OCI-LY1 (cell line): ENCODE data around the gene HEXIM1.
"Not testable (repeated sequence)": the region's sequence is repeated elsewhere in the genome, so short reads cannot be mapped to it uniquely, and the experiment has no call there.

Experiments
- H2AFZ ChIP-seq: fragments of 200-600 bp; sonication (generic), shearing (Covaris generic); 2 replicates; pipeline ENCODE4 v1.6.0; 2014; ENCODE audit warnings: antibody characterized with exemption, mild to moderate bottlenecking, low read length
- H3F3A ChIP-seq: fragments of 200-600 bp; sonication (generic), shearing (Covaris generic); 2 replicates; pipeline ENCODE4 v1.6.0; 2014; ENCODE audit warnings: mild to moderate bottlenecking, antibody characterized with exemption, low read length, moderate library complexity; ENCODE audit not compliant: insufficient read depth
- H3K27ac ChIP-seq: fragments of 200-600 bp; sonication (generic); 2 replicates; pipeline ENCODE4 v1.5.1; 2014; ENCODE audit warnings: low read length, mixed run types, mild to moderate bottlenecking, low read depth; ENCODE audit not compliant: poor library complexity, severe bottlenecking
- H3K27me3 ChIP-seq: fragments of 200-600 bp; sonication (generic); 2 replicates; pipeline ENCODE4 v1.6.0; 2014; ENCODE audit warnings: antibody characterized with exemption, mild to moderate bottlenecking, low read length, moderate library complexity; ENCODE audit not compliant: insufficient read depth
- H3K36me3 ChIP-seq: fragments of 200-600 bp; sonication (generic); 2 replicates; pipeline ENCODE4 v1.6.1; 2014; ENCODE audit warnings: mild to moderate bottlenecking, antibody characterized with exemption, low read length, moderate library complexity, mixed read lengths; ENCODE audit not compliant: insufficient read depth
- H3K4me1 ChIP-seq: fragments of 200-600 bp; sonication (generic); 2 replicates; pipeline ENCODE4 v1.5.1; 2014; ENCODE audit warnings: mild to moderate bottlenecking, low read length, moderate library complexity; ENCODE audit not compliant: insufficient read depth, severe bottlenecking
- H3K4me2 ChIP-seq: fragments of 200-600 bp; sonication (generic), shearing (Covaris generic); 2 replicates; pipeline ENCODE4 v1.6.1; 2014; ENCODE audit warnings: low read length
- H3K4me3 ChIP-seq: fragments of 200-600 bp; sonication (generic); 2 replicates; pipeline ENCODE4 v1.5.1; 2014; ENCODE audit warnings: low read length, low read depth, mild to moderate bottlenecking, mixed read lengths; ENCODE audit not compliant: poor library complexity, severe bottlenecking
- H3K79me2 ChIP-seq: fragments of 200-600 bp; shearing (Covaris generic); 2 replicates; pipeline ENCODE4 v1.6.1; 2016; ENCODE audit warnings: mixed run types, low read length, mixed read lengths; ENCODE audit not compliant: insufficient read depth
- H3K9ac ChIP-seq: fragments of 200-600 bp; sonication (generic), shearing (Covaris generic); 2 replicates; pipeline ENCODE4 v1.6.1; 2014; ENCODE audit warnings: mild to moderate bottlenecking, low read length, mixed read lengths
- H3K9me2 ChIP-seq: fragments of 200-600 bp; sonication (generic), shearing (Covaris generic); 2 replicates; pipeline ENCODE4 v1.6.1; 2014; ENCODE audit warnings: low read depth, mild to moderate bottlenecking, low read length, mixed read lengths
- H3K9me3 ChIP-seq: fragments of 200-600 bp; shearing (Covaris generic); 2 replicates; pipeline ENCODE4 v1.6.1; 2014; ENCODE audit warnings: low read length, mixed read lengths
- H4K20me1 ChIP-seq: fragments of 200-600 bp; sonication (generic), shearing (Covaris generic); 2 replicates; pipeline ENCODE4 v1.6.0; 2016; ENCODE audit warnings: mild to moderate bottlenecking, low read length; ENCODE audit not compliant: insufficient read depth
- EZH2 ChIP-seq: fragments of 200-600 bp; sonication (generic), shearing (Covaris generic); IDR thresholded peaks from 2 replicates; pipeline ENCODE4 v1.8.0; 2017; ENCODE audit warnings: borderline replicate concordance, mixed run types, mild to moderate bottlenecking, antibody characterized with exemption, low read length, moderate library complexity, mixed read lengths
- TF ChIP-seq, protein P1 (sequence below): fragments of 200-600 bp; sonication (generic), shearing (Covaris generic); IDR thresholded peaks from 2 replicates; pipeline ENCODE4 v1.5.1; 2017; ENCODE audit warnings: mild to moderate bottlenecking, antibody characterized with exemption, low read length, moderate library complexity, mixed read lengths

The HEXIM1 gene

DNA sequence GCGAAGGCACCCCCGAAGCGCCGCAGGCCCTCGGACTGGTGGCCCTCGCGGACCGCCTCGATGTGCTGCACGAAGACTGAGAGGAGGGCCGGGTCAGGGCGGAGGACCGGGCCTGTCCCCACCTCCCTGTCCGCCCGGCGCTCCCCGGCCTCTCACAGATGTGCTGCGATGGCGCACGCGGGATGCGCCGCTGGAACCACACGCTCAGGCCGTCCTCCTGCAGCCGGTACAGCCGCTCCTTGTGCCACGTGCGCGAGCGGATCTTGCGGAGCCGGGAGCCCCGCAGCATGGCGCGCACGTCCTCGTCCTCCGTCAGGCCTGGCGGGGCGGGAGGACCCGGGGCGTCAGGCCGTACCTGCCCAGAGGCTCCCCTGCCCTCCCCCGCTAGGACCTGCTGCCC is 27.2 kb upstream of the HEXIM1 start:
- Histone ChIP-seq H3K4me2 (no peak overlapping the region), H3K27ac (no peak overlapping the region)

DNA sequence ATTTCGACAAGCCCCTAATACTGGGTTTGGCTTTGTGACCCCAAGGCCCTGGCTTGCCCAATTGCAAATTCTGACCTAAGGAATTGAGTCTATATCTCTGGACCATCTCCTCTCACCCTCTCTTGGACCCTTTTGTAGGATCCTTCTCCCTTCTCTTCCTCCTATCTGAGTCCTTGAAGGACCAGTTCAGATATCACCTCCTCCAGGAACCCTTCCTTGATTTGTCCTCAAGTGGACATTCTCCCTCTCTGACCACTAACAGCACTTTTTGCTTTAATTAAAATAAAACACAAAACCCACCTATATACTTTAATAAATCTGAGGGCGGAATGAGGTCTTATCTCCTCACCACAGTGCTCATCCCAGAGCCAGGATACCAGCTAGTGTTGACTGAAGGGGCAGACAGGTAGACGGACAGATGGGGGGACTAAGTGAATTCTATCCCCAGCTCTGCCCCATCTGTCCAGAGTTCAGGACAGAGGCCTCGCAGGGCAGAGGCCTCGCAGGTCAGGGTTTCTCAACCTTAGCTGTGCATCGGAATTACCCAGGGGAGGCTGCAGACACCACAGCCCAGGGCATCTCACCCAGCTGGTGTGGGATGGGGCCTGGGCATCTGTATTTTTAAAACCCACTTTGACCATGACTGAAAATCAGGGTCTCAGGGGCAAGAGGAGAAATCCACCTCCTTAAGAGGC is 25.1 kb upstream of the HEXIM1 start:
- H3K4me2 ChIP-seq, result no peak overlapping the region
- no peak for TF ChIP-seq EZH2
- TF ChIP-seq, protein P1, sequence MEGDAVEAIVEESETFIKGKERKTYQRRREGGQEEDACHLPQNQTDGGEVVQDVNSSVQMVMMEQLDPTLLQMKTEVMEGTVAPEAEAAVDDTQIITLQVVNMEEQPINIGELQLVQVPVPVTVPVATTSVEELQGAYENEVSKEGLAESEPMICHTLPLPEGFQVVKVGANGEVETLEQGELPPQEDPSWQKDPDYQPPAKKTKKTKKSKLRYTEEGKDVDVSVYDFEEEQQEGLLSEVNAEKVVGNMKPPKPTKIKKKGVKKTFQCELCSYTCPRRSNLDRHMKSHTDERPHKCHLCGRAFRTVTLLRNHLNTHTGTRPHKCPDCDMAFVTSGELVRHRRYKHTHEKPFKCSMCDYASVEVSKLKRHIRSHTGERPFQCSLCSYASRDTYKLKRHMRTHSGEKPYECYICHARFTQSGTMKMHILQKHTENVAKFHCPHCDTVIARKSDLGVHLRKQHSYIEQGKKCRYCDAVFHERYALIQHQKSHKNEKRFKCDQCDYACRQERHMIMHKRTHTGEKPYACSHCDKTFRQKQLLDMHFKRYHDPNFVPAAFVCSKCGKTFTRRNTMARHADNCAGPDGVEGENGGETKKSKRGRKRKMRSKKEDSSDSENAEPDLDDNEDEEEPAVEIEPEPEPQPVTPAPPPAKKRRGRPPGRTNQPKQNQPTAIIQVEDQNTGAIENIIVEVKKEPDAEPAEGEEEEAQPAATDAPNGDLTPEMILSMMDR, result no peak
- no peak overlapping the region for H3K4me3 ChIP-seq
- no peaks in the 10 kb centered on the region for H3F3A ChIP-seq
- no peaks in the 10 kb centered on the region for H3K36me3 ChIP-seq
- no peaks in the 10 kb centered on the region for H4K20me1 ChIP-seq
- no peaks in the 10 kb centered on the region for H3K27me3 ChIP-seq
- H3K27ac ChIP-seq, result no peak overlapping the region
- H3K4me1 ChIP-seq, result no peaks in the 10 kb centered on the region
- no peak overlapping the region for H3K9ac ChIP-seq
- H3K9me3 ChIP-seq, result no peaks in the 10 kb centered on the region
- H3K9me2 ChIP-seq, result no peaks in the 10 kb centered on the region
- no peaks in the 10 kb centered on the region for H3K79me2 ChIP-seq
- no peak overlapping the region for H2AFZ ChIP-seq

More for the DNA sequence above, 27.2 kb upstream of the HEXIM1 start:
- H3K36me3 ChIP-seq, result no peaks in the 10 kb centered on the region
- H2AFZ ChIP-seq, result no peak overlapping the region
- no peaks in the 10 kb centered on the region for H3K79me2 ChIP-seq
- H3K9me2 ChIP-seq, result no peaks in the 10 kb centered on the region
- H3K4me1 ChIP-seq, result no peaks in the 10 kb centered on the region
- H3K9ac ChIP-seq, result no peak overlapping the region
- no peaks in the 10 kb centered on the region for H3F3A ChIP-seq
- TF ChIP-seq, protein P1, result no peak
- no peak for TF ChIP-seq EZH2
- 0 out of 2 replicates have a peak, but pooled peaks cover 8% of the 10 kb centered on the region for H3K27me3 ChIP-seq
- no peaks in the 10 kb centered on the region for H3K9me3 ChIP-seq
- no peaks in the 10 kb centered on the region for H4K20me1 ChIP-seq
- H3K4me3 ChIP-seq, result no peak overlapping the region

DNA sequence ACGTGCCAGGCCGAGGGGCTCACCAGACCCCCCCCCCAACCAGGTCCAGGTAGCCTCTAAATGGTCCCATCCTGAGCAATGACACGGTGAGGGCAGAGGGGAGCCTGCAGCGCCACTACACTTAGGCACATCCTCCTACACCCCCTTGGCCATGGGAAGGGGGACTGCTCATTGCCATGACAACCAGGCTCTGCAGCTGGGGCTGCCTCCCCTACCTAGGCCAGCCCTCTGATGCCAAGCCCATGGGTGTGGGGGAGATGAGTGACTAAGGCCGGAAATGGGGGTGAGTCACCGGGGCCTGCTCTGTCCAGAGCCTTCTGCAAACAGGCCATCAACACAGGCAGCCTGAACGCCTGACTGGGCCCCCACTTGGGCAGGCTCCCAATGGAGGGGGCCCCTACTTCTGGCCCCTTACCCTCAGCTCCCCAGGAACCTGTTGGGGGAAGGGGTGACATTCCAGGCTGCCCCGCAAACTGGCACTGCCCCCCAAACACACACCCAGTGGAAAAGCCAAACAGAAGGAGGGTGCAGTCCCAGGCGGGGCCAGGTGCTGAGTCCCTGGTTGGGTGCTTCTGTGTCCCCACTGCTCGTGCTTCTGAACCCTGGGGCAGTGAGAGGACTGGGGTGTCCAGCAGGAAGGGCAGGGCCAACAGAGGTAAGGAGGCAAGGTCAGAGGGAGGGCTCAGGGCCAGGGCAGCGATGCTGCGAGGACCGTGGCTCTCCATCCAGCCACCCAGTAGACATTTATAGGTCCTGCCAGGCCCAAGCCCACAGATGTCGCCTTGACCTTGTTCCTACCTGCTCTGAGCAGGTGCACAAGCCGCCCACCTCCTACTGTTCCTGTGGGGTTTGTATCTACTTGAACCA is 24.1 kb upstream of the HEXIM1 start:
- Histone ChIP-seq H3K9ac (no peak overlapping the region), H3K4me2 (no peak overlapping the region), H4K20me1 (no peaks in the 10 kb centered on the region), H3F3A (no peaks in the 10 kb centered on the region), H3K4me3 (no peak overlapping the region), H3K36me3 (no peaks in the 10 kb centered on the region), H3K9me3 (no peaks in the 10 kb centered on the region), H3K79me2 (no peaks in the 10 kb centered on the region), H2AFZ (no peak overlapping the region), H3K27me3 (no peaks in the 10 kb centered on the region), H3K9me2 (no peaks in the 10 kb centered on the region), H3K4me1 (no peaks in the 10 kb centered on the region), H3K27ac (no peak overlapping the region)
- TF ChIP-seq EZH2, result no peak
- TF ChIP-seq, protein P1, result no peak

DNA sequence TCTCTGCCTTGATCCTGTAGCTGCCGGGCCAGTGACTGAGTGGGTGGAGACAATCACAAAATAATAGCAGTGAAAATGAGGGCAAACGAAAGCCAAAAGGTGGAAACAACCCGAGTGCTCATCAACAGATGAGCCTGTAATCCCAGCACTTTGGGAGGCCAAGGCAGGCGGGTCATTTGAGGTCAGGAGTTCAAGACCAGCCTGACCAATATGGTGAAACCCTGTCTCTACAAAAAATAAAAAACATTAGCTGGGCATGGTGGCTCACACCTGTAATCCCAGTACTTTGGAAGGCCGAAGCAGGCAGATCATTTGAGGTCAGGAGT is 23.5 kb upstream of the HEXIM1 start:
- H3K27me3 ChIP-seq, H3K27ac ChIP-seq, H2AFZ ChIP-seq, H3K4me3 ChIP-seq, H3K4me1 ChIP-seq, H3K9me3 ChIP-seq, H3K36me3 ChIP-seq, H3K79me2 ChIP-seq, H3F3A ChIP-seq, H4K20me1 ChIP-seq, H3K9me2 ChIP-seq, H3K4me2 ChIP-seq, H3K9ac ChIP-seq: not testable (repeated sequence)
